ENCODE measurements around the gene STXBP5L. TPM values are rescaled to one million over a fixed set of nuclear protein-coding genes. Genes with fewer than 3 reads are reported as not detected.

The STXBP5L gene
- total RNA-seq, 6 experiments from 2014 or later: not detected

DNA sequence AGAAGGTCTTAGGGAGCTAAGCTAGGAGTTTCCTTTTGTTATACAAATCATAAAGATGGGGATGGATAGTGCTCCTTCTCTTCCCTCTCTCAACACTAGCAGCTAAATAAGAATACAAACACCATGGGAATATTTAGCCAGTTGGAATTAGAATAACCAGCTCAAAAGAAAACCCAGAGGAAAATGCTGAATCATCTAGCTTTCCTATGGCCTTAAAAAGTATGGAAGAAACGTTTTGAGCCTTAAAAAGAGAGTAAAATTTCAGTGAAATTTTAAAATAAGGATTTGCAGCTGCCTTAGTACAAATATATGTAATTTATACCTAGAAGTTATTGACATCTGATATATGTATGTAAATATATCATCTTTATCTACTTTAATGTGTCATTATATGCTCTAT lies 245.8 kb downstream of the STXBP5L start:
- H3K4me3 ChIP-seq: no peak overlapping the region
- WGBS (ENCODE audit: insufficient coverage, low coverage, low lambda C conversion rate, missing lambda C conversion rate): 16% methylated on average over 1 of the region's 1 CpG
- TF ChIP-seq, protein P1, sequence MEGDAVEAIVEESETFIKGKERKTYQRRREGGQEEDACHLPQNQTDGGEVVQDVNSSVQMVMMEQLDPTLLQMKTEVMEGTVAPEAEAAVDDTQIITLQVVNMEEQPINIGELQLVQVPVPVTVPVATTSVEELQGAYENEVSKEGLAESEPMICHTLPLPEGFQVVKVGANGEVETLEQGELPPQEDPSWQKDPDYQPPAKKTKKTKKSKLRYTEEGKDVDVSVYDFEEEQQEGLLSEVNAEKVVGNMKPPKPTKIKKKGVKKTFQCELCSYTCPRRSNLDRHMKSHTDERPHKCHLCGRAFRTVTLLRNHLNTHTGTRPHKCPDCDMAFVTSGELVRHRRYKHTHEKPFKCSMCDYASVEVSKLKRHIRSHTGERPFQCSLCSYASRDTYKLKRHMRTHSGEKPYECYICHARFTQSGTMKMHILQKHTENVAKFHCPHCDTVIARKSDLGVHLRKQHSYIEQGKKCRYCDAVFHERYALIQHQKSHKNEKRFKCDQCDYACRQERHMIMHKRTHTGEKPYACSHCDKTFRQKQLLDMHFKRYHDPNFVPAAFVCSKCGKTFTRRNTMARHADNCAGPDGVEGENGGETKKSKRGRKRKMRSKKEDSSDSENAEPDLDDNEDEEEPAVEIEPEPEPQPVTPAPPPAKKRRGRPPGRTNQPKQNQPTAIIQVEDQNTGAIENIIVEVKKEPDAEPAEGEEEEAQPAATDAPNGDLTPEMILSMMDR (IDR thresholded peaks at IDR 0.05): no peak
- no peak for TF ChIP-seq POLR2A (IDR thresholded peaks at IDR 0.05)

DNA sequence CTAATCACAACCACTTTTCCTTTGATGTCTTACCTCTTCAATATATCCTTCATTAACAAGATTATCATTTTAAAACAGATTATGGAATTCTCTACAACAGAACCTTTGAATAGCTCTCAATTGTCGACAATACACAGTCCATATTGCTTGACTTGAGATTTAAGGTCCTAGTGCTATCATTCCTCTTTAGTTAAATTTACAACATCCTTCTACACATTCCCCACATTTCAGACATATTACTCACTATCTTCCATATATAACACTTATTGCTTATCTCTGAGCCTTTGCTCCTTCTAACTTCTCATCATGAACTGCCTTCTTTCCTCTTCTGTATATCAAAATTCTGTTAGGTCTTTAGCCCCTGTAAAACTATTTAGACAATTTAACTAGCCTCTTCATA lies 247.0 kb downstream of the STXBP5L start:
- no peak for TF ChIP-seq POLR2A (IDR thresholded peaks at IDR 0.05)
- TF ChIP-seq, protein P1 (IDR thresholded peaks at IDR 0.05): no peak
- Histone ChIP-seq H3K4me3 (no peak overlapping the region), H3K36me3 (no peaks in the 10 kb centered on the region), H3K4me1 (no peaks in the 10 kb centered on the region), H3K27ac (no peak overlapping the region), H3K9me3 (no peaks in the 10 kb centered on the region), H3K27me3 (no peaks in the 10 kb centered on the region)
- ATAC-seq (no peak), DNase-seq (no peak)
- intact Hi-C loops (cut with DNase I): no loop called here
- WGBS (ENCODE audit: insufficient coverage, low coverage, low lambda C conversion rate, missing lambda C conversion rate): 31% methylated on average over 1 of the region's 1 CpG

More for the DNA sequence above, 245.8 kb downstream of the STXBP5L start:
- no peaks in the 10 kb centered on the region for H3K36me3 ChIP-seq
- intact Hi-C loops (cut with DNase I): no loop called here
- H3K9me3 ChIP-seq: no peaks in the 10 kb centered on the region
- no peaks in the 10 kb centered on the region for H3K4me1 ChIP-seq
- DNase-seq (no peak), ATAC-seq (no peak)
- H3K27me3 ChIP-seq: no peaks in the 10 kb centered on the region
- no peak overlapping the region for H3K27ac ChIP-seq

DNA sequence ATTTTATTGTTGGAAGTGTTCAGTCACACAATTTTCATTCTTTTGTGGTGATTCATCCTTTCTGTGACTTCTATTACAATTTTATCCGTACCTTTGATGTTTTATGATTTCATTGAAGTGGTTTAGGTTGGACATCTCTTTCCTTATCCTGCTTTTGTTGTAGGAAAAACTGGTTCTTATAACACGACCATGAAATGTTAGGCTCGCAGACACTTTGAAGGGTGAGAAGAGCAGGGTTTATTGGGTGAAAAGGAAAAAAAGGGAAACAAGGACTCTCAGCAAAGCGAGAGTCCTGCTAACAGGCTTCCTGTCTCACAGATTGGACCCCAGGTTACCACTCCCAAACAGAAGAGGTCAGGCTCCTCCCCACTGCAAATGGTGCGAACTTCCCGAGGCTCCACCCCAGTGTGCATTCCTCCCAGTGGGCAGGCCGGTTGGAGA lies 257.4 kb downstream of the STXBP5L start:
- WGBS (ENCODE audit: insufficient coverage, low coverage, low lambda C conversion rate, missing lambda C conversion rate): 34% methylated on average over 7 of the region's 7 CpGs
- ATAC-seq (no peak), DNase-seq (no peak)
- no peak overlapping the region for H3K4me3 ChIP-seq
- H3K36me3 ChIP-seq: no peaks in the 10 kb centered on the region
- TF ChIP-seq, protein P1 (IDR thresholded peaks at IDR 0.05): no peak
- no peak for TF ChIP-seq POLR2A (IDR thresholded peaks at IDR 0.05)
- no peak overlapping the region for H3K27ac ChIP-seq
- intact Hi-C loops (cut with DNase I): no loop called here
- H3K27me3 ChIP-seq: no peaks in the 10 kb centered on the region
- no peaks in the 10 kb centered on the region for H3K4me1 ChIP-seq
- H3K9me3 ChIP-seq: no peaks in the 10 kb centered on the region

DNA sequence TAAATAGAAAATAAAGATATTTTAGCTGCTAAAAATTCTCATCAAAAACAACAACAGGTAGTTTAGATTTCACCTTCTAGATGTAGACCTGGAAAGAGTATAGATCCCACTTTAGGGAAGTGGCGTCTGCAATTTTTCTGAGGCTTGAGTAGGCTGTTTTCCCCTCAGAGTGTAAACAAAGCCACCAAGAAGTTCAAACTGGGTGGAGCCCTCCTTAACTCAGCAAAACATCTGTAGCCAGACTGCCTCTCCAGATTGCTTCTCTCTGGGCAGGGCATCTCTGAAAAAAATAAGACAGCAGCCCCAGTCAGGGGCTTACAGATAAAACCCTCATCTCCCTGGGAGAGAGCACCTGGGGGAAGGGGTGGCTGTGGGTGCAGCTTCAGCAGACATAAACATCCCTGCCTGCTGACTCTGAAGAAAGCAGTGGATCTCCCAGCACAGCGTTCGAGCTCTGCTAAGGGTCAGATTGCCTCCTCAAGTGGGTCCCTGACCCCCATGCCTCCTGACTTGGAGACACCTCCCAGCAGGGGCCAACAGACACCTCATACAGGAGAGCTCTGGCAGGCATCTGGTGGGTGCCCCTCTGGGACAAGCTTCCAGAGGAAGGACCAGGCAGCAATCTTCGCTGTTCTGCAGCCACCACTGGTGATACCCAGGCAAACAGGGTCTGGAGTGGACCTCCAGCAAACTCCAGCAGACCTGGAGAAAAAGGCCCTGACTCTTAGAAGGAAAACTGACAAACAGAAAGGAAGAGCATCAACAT lies 259.6 kb downstream of the STXBP5L start:
- no peak for TF ChIP-seq POLR2A (IDR thresholded peaks at IDR 0.05)
- TF ChIP-seq, protein P1 (IDR thresholded peaks at IDR 0.05): no peak
- Histone ChIP-seq H3K4me3 (no peak overlapping the region), H3K27me3 (no peaks in the 10 kb centered on the region), H3K27ac (no peak overlapping the region), H3K4me1 (no peaks in the 10 kb centered on the region), H3K9me3 (no peaks in the 10 kb centered on the region), H3K36me3 (no peaks in the 10 kb centered on the region)
- intact Hi-C loops (cut with DNase I): no loop called here
- WGBS (ENCODE audit: insufficient coverage, low coverage, low lambda C conversion rate, missing lambda C conversion rate): 35% methylated on average over 4 of the region's 4 CpGs
- ATAC-seq (no peak), DNase-seq (no peak)
